HG02852 (cell line): ENCODE measurements around the gene ROBO3.

Source experiments
- ATAC-seq: cut with Tn5 transposase; IDR thresholded peaks from one replicate; pipeline ENCODE4 v1.9.1; 2021; ENCODE audit warnings: mild to moderate bottlenecking, moderate library complexity; ENCODE audit not compliant: unreplicated experiment

Gene ROBO3

GRCh38 chr11:124919898-124920297 is 54.7 kb downstream of the ROBO3 start:
- ATAC-seq = no peak

DNA sequence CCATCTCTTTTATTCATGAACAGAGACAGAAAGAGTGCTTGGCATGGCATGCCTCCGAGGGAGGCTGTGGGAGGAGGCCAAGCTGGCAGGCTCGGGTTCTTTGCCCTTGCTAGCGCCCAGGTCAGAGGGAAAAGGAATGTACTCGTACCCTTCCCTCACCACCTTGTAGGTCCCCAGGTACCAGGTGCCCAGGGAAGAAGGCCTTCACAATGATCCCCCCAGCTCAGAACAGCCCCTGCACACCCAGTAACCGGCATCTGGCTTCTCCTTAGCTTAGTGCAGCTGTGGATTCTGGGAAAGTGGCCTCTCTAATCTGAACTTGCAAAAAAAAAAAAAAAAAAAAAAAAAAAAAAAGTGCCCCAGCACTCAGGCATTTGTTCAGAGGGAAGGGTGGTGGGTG is 55.1 kb downstream of the ROBO3 start:
- no peak for ATAC-seq

DNA sequence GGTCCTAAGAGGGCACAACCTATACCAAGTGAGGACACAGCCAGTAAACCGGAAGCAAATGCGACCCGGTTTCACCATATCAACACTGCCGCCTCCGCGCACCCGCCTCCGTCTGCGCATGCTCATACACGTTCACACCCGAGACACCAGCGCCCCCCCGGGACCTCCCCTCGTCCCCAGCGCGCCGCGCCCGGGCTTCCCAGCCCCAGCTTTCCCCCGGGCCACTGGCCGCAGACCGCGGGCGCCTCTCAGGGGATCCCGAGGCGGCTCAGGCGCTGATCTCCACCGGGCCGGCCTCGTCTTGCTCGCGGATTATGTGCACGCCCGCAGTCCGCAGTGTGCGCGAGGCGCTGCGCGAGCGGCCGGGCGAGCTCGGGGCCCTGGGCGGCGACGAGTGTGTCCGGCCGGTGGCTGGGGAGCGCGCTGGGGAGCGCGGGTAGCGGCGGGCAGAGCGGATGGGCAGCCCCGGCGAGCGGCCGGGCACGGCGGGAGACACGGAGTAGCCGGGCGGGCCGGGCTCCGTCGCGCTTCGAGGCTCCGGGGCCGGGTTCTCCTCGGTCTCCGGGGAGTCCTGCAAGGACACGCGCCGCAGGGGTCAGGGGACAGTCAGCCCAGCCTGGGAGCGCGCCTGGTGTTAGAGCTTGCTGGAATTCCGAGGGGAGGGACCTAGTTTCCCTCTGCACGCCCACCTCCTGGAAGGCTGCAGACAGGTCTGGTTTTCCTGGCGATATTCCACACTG is 55.8 kb downstream of the ROBO3 start:
- no peak for ATAC-seq

GRCh38 chr11:124922831-124923230 is 57.6 kb downstream of the ROBO3 start:
- ATAC-seq = no peak

DNA sequence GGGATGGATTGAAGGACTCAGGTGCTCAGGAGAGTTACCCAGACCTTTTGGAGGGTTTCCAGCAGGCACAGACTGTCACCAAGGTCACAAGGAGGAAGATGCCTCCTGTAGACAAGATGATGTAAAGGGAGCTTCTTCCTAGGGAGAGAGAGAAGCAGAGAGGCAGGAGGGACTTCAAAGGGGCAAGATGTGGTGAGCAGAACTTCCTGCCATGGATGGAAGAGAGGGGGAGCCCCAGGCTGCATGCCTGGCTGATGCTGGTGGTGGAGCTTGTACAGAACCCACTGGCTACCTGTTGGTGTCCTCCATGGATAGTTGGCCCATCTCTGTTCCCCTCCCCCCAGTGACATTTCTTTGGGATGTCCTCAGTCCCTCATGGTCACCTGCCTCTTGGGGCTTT is 58.1 kb downstream of the ROBO3 start:
- no peak for ATAC-seq

GRCh38 chr11:124928942-124929665 is 63.9 kb downstream of the ROBO3 start:
- ATAC-seq = no peak

DNA sequence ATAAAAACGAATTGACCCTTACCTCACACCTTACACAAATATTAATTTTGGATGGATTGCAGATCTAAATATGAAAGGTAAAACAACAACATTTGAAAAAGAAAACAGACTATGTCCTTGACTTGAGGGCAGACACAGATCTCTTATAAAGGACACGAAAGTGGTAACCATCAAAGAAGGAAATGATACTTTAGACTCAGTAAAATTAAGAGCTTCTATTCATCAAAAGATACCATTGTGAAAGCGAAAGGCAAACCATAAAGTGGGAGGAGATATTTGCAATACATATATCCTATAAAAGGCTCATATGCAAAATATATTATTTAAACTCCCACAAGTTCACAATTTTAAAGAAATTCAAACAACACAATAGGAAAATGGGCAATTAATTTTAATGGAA is 65.6 kb downstream of the ROBO3 start:
- peak; percentile 93 for ATAC-seq
